GM12874 (cell line): ENCODE measurements around the gene DIRAS1.

Experiments used
- TF ChIP-seq, protein P1 (sequence below): IDR thresholded peaks from 2 replicates; pipeline ENCODE4 v1.5.1; 2011; ENCODE audit warnings: low read depth, mild to moderate bottlenecking, control low read depth, low read length, moderate library complexity; ENCODE audit not compliant: insufficient read depth

DIRAS1 gene

DNA sequence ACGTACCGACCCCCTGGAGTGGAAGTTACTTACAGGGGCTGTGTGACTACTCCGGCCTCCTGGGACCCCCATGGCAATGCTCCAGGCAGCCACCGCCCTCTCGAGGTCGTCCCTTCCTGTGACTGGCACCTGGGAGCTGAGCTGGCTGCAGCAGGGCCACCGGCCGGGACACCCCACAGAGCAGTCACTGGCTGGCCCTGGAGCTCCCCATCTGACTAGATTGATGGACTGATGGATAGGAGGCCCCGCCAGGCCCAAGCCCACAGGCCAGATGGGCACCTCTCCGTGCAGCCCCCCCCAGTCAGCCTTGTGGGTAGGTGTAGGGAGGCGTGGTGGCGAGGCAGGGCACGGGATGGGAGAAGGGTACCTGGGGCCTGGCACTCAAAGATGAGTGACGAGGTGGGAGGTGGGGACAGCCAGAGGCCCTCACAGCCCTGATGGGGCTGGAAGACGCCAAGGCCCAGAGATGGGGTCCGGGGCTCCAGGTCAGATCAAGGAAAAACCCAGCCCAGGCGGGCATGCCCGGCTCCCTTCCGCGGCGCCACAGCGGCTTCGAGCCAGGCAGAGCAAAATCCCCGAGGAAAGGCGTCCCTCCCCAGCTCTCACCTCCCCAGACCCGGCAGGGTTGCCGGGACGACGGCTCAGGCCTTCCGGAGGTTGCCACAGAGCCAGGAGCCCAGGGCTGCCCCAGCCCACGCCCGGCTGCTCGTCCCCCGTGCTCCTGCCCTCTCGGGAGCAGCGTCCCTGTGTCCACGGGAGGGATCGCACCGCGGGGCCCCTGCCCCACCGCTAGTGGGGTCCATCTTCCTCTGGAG is 10.2 kb upstream of the DIRAS1 start:
- TF ChIP-seq, protein P1, sequence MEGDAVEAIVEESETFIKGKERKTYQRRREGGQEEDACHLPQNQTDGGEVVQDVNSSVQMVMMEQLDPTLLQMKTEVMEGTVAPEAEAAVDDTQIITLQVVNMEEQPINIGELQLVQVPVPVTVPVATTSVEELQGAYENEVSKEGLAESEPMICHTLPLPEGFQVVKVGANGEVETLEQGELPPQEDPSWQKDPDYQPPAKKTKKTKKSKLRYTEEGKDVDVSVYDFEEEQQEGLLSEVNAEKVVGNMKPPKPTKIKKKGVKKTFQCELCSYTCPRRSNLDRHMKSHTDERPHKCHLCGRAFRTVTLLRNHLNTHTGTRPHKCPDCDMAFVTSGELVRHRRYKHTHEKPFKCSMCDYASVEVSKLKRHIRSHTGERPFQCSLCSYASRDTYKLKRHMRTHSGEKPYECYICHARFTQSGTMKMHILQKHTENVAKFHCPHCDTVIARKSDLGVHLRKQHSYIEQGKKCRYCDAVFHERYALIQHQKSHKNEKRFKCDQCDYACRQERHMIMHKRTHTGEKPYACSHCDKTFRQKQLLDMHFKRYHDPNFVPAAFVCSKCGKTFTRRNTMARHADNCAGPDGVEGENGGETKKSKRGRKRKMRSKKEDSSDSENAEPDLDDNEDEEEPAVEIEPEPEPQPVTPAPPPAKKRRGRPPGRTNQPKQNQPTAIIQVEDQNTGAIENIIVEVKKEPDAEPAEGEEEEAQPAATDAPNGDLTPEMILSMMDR, result no peak

DNA sequence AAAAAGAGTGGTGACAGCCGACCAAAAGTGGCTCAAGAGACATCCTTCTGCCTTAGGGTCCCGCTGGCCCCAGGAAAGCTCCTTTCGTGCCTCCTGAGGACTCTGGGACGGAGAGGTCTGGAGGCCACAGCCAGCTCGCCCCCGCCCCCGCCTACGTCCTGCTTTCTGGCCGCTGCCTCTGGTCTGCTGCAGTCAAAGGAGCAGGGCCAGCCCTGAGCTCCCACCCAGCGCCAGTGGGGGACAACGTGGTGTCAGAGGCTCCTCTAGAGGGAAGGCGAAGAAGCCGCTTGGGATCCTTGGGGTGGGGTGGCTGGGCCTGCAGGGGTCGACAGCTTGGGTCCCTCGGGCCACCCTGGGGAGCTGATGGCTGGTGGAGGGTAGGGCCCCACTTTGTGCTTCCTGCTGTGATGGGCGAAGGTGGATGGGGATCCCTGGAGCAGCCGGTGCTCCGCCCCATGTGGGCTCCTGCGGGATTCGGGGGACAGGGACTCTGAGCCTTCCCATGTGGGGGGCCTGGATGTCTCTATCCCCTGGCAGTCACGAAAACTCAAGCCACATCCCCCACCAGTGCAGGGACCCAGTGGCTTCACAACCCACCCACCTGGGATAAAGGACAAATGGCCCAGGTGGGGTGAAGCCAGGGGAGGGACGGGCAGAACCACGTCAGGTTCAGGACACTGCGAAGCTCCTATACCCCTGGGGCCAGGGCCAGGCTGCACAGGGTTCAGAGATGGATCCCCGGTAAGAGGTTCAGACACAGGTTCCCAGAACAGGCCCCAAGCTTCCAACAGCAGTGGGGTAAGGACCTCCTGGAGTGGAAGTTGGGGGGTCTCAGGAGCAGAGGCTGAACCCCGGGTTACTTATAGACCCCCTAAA is 9.0 kb upstream of the DIRAS1 start:
- TF ChIP-seq, protein P1, result no peak

DNA sequence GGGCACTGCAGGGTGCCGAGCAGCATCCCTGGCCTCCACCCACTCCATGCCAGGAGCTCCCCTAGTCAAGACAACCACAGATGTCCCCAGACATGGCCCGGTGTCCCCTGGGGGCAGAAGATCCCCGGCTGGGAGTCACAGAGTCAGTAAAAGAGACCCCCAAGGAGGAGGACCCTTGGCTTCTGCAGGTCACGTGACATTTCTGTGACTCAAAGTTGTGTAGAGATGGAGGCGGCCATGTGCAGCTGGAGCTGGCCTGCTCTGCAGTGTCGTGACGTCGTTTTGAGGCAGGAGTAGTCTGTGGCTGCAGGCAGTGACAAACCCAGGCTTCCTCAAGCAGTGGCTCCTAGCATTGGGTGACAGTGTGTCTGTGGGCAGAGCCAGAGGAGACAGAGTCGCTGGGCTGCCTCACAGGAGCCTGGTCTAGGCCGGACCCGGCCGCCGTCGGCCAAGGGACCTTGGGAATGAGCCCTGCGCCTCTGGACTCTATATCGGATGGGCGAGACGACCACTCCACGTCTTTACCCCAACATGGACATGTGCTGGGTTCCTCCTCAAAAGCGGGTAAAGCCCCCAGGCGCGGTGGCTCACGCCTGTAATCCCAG is 7.7 kb upstream of the DIRAS1 start:
- TF ChIP-seq, protein P1, result no peak

DNA sequence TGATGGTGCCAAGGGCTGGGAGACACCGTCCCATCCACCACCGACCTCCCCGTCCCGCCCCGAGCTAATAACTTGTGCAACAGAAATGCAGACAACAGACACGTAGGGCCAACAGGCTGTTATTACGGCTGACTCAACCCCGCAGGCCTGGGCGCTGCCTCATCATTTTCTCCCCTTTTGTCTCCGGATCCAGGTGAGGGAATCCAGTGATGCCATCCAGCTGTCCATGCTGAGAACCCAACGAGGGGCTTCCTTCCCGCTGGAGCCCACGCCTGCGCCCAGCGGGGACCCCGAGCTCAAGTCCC is 6.4 kb upstream of the DIRAS1 start:
- TF ChIP-seq, protein P1, result no peak

DNA sequence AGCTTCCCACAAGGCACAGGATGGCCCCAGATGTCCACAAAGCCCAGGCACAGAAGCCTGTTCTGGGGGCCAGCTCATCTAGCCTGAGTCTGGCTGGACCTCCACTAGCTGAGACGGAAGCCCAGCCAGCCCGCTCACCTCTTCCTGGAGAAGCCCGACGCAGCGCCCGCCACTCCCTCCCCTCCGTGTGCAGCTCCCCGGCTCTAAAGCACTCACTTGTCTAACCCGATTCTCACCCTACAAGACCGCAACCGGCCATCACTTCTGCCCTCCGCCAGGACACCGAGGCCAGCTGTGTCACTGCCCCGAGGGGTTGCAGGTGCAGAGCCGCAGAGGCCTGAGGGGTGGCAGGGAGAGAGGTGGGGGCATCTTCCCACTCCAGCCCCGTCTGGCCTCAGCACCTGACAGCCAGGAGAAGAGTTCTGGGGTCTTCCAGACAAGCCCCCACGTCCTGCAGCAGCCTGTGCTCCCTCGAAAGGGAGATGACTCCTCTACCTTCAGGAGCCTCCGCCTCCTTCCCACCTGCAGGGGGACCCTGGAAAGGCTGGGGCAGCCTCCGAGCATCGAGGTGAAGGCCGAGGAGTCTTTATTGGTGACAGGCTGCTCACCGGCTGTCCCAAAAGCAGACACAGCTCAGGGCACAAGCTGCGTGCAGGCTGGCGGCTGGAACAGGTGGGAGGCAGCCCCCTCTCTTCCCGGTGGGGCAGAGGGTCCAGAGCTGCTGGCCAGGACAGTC is 5.9 kb upstream of the DIRAS1 start:
- TF ChIP-seq, protein P1, result no peak

DNA sequence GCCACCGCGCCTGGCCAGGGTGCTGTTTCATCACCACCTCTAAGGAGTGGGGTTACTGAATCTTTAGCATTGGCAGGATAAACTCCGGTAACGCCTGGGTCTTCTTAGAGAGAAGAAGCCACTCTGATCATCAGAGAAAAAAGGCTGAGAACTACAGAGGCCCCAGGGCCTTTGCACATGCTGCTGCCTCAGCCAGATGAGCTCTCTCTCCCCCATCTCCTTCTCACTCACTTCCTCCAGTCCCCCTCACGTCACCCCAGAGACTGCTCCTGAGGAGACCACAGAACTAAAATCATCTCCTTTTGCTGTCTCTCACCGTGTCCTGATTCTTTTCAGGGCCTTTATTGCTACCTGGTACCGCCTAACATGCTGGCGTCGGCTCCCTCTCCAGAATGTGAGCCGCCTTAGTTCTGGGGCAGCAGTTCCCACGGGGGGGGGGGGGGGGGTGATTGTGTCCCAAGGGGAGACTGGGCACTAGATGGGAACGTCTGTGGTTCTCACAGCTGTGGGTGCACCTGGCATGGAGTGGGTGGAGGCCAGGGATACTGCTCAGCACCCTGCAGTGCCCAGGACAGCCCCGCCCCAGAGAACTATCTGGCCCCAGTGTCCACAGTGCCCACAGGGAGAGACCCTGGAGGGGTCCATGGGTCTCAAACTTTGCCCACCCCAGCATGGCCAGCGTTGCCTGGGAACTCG is 5.1 kb upstream of the DIRAS1 start:
- TF ChIP-seq, protein P1, result no peak
